CD4-positive, alpha-beta T cell treated with Interferon gamma for 1 hour (primary cell): ENCODE results near the gene NEGR1.

Experiments
- DNase-seq: peaks from one replicate; pipeline ENCODE4 v3.0.0-alpha.2; 2020

Gene NEGR1

GRCh38 chr1:72229893-72230292, 52.4 kb downstream of the NEGR1 start:
- no peak for DNase-seq

DNA sequence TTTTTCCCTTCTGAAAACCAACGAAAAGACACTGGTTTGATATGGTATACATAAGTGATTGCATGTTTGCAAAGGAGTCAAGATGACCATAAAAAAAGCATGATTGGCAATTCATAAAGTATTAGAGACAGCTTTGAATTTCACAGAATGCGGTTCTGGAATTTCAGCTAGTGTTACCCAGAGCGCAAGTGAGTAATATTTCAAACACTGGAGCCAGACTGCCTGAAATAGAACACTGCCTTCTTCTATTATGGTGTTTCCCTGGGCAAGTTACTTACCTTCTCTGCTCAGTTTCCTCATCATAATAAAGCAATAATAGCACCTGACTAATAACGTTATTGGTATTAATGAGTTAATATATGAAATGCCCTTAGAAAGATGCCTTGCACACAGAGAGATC, 54.7 kb downstream of the NEGR1 start:
- DNase-seq = no peak

- DNase-seq = no peak
Observed at GRCh38 chr1:72224506-72224905, 57.8 kb downstream of the NEGR1 start.

DNA sequence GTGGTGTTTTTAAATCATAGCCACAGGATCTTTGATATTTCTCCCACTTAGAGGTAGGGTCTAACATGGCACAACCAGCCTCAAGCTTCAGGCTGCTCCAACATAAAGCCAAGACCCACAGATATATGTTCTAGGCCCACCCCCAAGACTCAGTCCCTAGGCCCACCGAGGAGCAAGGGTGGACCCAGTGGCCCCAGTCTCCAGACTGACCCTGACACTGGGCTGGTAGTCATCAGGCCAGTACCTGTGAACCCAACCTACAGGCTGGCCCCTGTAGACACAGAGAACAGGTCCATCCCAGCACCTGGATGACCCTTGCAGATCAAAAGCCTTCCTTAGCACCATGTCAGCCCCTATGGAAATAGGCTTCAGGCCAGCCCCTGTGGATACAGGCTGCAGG, 60.5 kb downstream of the NEGR1 start:
- DNase-seq = no peak

DNA sequence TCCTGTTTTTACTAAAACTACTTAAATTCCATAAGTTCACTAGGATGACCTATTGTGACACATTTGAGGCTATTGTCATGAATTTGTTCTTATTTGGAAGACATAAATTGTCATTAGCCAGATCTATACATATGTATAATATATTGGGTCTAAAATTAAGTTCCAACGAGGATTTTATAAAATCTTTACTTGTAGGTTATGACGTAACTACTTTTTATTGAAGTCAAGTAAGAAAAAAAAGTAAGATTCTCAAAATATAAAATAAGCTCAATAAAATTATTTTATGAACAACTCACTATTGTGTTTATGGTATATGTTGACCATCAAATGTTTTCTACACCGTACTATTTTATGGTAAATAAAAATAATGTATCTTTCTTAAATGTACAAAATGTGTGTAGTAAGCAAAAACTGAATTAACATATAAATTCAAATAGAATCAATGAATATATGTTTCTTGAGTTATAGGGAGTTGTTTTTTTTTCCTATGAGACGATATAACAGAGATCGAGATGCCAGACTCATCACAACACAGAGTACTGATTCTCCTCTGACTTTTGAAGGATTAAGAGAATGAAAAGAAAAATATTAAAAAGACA, 64.1 kb downstream of the NEGR1 start:
- no peak for DNase-seq

DNA sequence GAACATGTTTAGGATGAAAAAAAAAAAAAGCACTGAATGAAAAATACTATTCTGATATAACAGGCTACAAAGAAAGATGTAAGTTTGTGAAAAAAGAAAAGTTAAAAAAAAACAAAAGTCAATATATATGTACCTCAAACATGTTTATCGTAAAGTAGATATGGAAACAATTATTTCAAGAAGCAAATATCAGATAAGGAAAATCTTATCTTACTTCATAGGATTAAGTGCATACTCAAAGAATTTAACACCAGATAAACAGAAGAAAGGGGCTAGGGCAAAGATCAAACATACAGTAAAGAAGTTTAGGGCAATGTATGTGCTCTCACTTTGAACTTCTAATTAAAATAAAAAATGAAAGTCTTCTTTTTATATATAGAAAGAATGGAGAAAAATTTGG, 75.3 kb downstream of the NEGR1 start:
- no peak for DNase-seq

GRCh38 chr1:72202761-72203160, 79.6 kb downstream of the NEGR1 start:
- DNase-seq = no peak

DNA sequence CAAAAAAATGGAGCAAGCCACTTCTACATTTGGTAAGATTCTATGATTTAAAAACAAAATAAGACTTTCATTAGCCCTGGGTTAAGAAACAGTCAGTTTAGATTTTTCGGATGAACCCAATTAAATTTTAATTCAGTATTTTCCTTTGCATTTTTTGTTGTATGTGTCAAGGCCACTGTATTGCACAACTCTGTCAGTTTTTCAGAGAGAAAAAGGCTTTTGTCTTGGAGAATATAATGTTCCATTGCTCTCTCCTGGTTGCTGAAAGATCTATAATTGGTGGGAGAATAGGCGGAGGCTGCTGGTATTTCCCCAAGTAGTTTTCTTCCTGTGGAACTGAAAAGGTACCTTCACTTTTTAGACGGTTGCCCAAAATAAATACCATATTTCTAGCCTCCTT, 84.6 kb downstream of the NEGR1 start:
- no peak for DNase-seq

DNA sequence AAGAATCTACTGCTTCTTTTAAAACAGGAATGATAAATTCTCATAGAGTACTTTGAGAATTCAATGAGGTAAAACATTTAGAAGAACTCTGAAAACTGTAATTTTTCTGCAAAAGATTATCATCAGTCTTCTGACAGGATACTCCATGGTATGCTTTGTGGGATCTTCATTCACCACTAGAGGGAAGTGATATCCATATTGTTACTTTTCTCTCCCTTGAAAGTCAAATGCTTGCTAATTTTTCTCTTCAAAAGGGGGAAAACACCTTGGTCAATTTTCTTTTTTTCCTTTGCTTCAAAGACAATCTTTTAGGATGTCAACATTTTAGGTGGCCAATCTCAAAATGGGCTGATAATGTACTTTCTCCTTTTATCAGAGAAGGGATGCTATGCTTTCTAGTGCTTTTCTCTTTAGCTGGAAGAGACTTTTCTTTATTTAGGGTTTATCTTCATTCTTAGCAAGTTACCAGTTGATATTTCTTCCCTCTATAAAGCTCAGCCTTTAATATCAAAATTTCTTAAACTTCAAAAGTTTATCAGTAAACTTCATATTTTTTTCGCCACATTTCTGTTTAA, 95.5 kb downstream of the NEGR1 start:
- no peak for DNase-seq

GRCh38 chr1:72184099-72184701, 98.1 kb downstream of the NEGR1 start:
- no peak for DNase-seq

DNA sequence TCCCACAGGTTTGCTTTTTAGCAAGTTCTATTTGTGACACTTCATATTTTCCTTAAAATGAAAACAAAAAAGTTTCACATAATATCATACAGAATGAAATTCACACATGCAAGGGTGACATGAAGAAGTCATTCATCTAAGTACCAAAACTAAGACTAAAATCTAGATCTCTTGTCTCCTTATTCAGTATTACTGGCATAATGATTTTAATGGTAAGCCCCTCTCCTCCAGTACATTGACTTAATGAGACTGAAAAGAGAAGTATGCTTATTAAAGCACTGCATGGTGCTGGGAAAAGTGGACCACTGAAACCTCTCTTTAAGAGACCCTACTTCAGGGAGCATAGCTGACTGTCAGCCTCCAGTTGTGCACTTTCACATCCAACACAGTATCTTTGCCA, 99.5 kb downstream of the NEGR1 start:
- DNase-seq = no peak

GRCh38 chr1:72178266-72178665, 104.1 kb downstream of the NEGR1 start:
- no peak for DNase-seq

DNA sequence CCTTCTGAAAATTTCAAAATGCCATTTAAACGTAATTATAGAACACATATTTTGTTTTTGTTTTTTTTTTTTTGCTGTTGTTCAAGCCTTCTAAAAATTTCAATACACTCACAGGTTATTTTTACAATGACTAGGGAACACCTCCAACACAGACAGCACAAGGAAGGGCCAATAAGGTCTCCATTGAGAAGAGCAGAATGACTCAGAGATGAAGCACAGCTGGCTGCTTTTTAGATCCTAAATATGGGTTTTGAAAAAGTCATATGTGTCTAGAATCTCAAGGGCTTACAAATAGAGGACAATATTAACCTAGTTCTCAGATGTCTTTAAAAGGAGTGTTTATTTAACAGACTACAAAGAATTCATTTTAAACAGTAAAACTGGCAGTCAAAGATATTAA, 104.6 kb downstream of the NEGR1 start:
- DNase-seq = no peak

DNA sequence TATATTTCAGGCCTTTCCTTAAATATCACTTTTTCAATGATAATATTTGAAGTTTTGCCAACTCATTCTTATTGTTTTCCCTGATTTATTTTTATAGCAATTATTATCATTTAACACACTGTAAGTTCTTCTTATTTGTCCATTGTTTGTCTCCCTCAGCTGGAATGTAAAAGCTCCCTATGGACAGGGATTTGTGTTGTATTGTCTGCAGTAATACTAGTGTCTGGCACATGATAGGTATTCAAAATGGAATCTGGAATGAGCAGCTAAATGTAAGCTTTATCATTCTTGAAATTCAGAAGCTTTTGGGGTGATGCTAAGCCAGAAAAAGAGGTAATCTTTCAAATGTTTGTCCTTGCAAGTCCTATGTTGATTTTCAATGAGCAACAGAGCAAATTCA, 112.1 kb downstream of the NEGR1 start:
- DNase-seq = no peak

DNA sequence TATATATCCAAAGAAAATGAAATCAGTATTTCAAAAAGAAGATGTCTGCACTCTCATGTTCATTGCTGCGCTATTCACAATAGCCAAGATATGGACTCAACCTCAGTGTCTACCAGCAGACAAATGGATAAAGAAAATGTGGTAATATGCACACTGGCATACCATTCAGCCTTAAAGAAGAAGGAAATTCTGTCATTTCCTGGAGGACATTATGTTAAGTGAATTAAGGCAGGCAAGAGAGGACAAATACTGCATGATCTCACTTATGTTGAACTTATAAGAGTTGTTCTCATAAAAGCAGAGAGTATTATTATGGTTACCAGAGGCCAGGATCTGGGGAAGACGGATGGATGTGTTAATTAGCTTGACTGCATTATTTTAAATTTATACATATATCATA, 115.9 kb downstream of the NEGR1 start:
- no peak for DNase-seq

DNA sequence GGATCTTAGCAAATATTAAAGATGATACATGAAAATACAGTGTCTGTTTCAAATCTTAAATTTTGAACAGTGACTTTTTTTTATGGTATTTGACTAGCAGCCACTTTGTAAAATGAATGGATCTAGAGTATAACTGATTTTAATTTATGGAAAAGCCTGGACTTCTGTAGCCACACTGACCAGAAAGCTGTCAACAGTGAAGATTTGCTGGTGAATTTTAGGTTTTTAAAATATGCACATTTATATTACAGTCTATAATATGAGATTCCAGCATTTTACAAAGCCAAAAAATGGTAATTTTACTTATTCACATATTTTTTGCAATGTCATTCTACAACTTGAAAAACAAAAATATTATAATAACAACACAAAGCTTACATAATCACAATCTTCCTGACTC, 131.8 kb downstream of the NEGR1 start:
- no peak for DNase-seq

GRCh38 chr1:72141875-72142274, 140.5 kb downstream of the NEGR1 start:
- DNase-seq = no peak

DNA sequence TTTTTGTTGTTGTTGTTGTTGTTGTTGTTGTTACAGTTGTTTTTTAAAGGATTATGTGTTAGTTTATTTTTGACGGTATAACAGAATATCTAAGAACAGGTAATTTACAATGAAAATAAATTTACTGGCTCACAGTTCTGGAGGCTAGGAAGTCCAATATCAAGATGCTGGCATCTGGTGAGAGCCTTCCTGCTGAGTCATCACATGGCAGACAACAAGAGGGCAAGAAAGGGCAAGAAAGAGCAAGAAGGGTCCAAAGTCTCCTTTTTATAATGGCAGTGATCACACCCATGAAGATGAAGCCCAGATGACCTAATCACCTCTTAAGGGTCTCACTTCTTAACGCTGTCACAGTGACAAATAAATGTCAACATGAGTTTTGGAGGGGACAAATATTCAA, 142.1 kb downstream of the NEGR1 start:
- DNase-seq = no peak

- no peak for DNase-seq
Observed at GRCh38 chr1:72137656-72138055, 144.7 kb downstream of the NEGR1 start.

GRCh38 chr1:72129869-72130268, 152.5 kb downstream of the NEGR1 start:
- DNase-seq = no peak

DNA sequence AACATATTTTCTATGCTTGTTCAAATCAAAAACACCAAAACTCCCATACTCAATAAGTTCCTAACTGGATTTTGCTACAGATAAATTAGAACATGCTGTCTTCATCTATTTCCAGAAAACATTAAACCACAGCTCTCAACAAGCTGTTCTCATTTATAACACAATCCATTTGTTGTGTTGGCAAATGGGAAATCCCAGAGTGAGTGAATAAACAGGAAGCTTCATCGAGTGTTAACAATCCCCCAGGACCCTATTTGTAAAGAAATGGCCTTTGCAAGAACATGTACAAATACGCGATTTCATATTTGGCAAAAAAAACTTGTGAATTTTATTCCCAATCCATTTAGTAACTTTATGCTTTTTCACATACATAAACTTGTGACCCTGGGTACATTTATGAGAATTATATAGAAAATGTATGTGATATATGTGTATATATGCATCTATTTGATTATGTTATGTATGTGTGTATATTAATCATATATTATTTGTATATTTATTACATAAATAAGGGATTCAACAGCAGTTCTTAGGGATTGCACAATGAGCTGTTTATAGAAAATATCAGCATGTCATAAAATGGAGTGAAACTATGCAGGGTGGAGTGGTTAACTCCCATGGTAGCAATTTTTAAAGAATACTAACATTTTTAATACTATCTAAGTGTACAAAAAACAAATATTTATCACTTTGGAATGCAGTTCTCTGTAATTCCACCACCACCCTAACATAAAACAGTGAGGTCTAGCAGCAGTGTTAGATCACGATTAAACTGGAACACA, 160.0 kb downstream of the NEGR1 start:
- no peak for DNase-seq

- DNase-seq = no peak
Observed at GRCh38 chr1:72119491-72119890, 162.8 kb downstream of the NEGR1 start.

DNA sequence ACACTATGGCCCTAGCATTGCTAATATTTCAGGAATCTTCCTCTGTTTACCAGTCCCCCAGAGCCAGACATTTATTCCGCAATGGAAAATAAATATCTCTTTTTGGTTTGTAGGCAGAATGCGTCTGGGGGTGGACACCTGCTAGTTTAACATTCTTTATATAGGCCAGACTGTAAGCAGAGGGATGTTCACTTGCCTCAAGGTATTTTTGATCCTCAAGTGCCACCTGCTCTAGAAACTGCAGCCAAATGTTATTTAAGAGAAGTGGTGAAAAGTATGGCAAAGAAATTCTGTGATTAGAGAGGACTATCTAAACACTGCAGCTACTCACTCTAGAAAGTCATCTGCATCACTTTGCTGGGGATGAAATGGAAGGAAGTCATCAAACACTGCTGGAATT, 164.7 kb downstream of the NEGR1 start:
- no peak for DNase-seq

DNA sequence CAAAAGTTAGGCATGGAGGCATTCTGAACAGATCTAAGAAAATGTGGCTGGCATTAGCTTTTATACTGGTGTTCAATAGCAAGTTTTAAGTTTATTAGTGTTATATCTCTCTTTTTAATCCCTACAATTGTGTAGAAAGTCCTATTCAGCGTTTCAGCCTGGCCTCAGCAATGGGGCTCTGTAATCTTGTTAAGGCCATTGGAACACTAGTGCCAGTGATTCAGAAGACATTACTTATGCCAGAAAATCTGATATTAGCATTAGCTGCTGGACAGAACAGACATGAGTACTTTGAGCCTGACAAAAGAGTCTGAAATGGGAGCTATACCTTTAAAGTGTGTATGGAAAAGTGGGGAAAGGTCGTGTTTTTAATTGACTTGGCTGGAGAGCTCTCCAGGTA, 167.0 kb downstream of the NEGR1 start:
- DNase-seq = no peak
